GM12892 (cell line): ENCODE data around the gene ABCB8.

Source experiments
- POLR2A ChIP-seq: IDR thresholded peaks from 2 replicates; pipeline ENCODE4 v1.6.1; 2011; ENCODE audit warnings: low read depth, low read length, control low read depth
- POLR2AphosphoS5 ChIP-seq: IDR thresholded peaks from 2 replicates; pipeline ENCODE4 v1.6.1; 2011; ENCODE audit warnings: low read depth, low read length, control low read depth
- TAF1 ChIP-seq: IDR thresholded peaks from 2 replicates; pipeline ENCODE4 v1.6.1; 2011; ENCODE audit warnings: low read depth, mild to moderate bottlenecking, control low read depth, low read length, borderline replicate concordance

DNA sequence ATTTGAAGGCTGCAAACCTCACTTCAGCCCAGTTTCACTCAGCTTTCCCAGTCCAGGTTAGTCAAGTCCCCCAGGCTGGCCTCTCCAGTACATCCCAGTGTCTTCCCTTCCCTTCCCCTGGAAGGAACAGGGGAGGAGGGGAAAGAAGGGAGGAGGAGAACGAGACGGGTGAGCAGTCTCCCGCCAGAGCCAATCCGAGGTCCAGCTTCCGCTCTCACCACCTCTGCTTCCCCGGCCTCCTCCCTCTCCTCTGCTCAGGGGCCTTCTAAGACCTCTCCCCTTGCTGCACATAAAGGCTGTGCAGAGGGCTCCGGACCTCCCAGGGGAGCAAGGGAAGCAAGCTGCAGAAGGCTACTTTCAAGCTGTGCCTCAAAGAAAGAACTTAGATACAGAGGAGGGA lies 8.0 kb upstream of the ABCB8 start:
- no peak for TF ChIP-seq POLR2A
- no peak for TF ChIP-seq POLR2AphosphoS5
- no peak for TF ChIP-seq TAF1
